Retina (tissue), 1 donor: ENCODE measurements around the gene PCNX3.

Source experiments
- DNase-seq: peaks from one replicate; pipeline ENCODE4 v3.0.0-alpha.2; 2016

PCNX3 gene

DNA sequence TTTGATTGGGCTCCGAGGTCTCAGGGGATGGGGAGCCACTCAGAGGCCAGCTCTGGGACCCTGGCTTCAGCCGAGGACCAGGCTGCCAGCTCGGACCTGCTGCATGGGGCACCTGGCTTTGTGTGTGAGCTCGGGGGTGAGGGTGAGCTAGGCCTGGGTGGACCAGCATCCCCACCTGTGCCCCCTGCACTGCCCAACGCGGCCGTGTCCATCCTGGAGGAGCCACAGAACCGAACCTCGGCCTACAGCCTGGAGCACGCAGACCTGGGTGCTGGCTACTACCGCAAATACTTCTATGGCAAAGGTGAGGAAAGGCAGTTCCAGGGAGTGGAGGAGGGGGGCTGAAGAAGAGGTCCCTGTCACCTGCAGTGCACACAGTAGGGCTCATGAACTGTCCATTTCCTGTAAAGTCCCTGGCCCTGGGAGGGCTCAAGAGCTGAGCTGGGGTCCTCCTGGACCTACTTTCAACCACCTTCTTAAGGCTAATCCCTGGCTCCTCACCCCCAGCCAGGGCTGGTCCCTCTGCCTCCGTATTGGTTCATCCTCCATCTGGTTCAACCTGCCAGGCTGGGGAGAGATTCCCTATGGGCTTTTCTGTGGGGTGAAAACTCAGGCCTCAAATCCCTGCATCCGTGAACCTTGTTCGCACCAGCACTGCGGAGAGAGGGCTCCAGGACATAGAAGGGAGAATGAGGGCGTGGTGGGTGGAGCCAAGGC lies 25.9 kb downstream of the PCNX3 start:
- no peak for DNase-seq

DNA sequence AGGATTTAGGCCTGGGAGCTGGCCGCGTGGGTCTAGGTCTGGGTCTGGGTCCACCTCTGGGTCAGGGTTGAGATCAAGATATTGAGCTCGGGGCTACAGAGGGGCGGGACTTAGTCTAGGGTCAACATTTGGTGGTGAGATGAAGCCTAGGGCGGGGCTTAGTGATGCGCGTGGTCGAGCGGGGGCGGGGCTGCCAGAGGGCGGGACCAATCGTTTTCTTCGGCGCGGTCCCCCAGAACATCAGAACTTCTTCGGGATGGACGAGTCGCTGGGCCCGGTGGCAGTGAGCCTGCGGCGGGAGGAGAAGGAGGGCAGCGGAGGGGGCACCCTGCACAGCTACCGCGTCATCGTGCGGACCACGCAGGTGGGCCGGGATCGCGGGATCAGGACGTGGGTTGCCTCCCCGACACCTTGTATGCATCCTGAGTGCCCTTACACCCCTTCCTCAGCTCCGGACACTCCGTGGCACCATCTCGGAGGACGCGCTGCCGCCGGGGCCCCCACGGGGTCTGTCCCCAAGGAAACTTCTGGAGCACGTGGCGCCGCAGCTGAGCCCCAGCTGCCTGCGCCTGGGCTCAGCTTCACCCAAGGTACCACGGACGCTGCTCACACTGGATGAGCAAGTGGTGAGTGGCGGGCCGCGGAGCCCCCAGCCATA lies 26.6 kb downstream of the PCNX3 start:
- DNase-seq: peak; percentile 60

DNA sequence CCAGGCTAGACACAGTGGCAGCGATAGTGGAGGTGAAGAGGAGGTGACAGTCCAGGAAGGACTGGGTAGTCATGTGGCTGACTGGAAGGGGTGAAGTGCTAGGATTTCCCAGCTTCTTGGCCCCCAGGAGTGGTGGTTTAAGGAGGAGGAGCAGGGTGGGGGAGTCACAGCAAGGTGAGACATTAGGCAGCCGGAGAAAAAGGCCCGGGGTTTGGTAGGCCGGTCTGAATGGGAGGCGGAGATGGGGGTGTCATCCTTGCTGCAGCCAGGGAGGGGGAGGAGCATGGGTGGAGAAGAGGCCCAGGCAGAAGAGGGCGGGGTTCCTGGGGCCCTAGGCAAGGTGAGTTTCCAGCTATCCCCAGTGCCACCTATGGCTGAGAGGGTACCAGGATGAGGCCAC lies 28.4 kb downstream of the PCNX3 start:
- no peak for DNase-seq

DNA sequence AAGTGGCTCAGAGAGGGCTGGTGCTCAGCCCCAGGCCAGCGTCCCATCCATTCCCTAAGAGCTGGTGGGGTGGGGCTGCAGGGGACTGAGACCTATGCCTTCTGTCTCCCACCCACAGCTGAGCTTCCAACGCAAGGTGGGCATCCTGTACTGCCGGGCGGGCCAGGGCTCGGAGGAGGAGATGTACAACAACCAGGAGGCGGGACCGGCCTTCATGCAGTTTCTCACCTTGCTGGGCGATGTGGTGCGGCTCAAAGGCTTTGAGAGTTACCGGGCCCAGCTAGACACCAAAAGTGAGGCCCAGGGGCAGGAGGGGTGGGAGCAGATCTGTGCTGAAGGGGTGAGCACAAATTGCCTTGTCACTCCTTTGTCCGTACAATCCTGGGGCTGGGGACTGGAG lies 29.3 kb downstream of the PCNX3 start:
- DNase-seq: no peak

DNA sequence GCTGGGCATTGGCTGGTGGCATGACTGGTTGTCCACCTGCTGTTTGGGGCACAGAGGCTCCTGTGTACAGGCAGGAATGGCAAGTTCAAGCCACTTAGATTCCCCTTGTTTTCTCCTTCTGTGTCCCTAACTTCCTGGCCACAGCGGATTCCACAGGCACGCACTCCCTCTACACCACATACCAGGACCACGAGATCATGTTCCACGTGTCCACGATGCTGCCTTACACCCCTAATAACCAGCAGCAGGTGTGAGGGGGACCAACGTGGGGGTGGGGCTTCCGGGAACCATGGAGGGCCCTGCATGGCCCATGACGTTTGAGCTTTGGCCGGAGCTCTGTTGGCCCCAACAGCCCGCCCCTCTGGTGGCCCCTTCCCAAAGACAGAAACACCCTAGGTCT lies 30.1 kb downstream of the PCNX3 start:
- no peak for DNase-seq

DNA sequence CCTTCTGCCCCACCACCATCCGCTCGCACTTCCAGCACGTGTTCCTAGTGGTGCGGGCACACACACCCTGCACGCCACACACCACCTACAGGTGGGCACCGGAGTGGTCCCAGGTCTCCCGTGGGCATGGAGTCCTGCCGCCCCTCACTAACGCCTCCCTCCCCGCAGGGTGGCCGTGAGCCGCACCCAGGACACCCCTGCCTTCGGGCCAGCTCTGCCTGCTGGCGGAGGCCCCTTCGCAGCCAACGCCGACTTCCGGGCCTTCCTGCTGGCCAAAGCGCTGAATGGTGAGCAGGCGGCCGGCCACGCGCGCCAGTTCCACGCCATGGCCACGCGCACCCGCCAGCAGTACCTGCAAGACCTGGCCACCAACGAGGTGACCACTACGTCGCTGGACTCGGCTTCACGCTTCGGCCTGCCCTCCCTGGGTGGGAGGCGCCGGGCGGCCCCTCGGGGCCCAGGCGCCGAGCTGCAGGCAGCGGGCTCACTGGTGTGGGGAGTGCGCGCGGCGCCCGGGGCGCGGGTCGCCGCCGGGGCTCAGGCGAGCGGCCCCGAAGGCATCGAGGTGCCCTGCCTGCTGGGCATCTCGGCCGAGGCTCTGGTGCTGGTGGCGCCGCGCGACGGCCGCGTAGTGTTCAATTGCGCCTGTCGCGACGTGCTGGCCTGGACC lies 30.8 kb downstream of the PCNX3 start:
- DNase-seq: no peak

DNA sequence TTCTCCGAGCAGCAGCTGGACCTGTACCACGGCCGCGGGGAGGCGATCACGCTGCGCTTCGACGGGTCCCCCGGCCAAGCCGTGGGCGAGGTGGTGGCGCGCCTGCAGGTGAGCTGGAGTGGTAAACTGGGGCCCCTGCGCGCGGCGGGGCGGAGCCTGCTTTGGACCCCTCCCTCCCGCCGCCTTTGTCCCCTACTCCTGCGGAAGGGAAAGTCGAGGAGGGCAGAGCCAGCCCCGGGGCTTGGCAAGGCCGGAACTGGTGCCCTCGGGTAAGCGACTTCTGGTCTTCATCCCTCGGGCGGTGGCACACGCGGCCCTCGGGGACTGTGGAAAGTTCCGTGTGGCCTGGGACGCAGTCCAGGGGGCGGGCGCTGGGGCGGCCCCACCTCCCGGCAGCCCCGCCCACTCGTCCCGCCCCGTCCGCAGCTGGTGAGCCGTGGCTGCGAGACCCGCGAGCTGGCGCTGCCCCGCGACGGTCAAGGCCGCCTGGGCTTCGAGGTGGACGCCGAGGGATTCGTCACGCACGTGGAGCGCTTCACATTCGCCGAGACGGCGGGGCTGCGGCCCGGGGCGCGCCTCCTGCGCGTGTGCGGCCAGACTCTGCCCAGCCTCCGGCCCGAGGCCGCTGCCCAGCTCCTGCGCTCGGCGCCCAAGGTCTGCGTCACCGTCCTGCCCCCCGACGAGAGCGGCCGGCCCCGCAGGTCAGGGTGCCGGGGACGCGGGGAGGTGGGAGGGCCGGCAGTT lies 31.6 kb downstream of the PCNX3 start:
- peak; percentile 69 for DNase-seq

DNA sequence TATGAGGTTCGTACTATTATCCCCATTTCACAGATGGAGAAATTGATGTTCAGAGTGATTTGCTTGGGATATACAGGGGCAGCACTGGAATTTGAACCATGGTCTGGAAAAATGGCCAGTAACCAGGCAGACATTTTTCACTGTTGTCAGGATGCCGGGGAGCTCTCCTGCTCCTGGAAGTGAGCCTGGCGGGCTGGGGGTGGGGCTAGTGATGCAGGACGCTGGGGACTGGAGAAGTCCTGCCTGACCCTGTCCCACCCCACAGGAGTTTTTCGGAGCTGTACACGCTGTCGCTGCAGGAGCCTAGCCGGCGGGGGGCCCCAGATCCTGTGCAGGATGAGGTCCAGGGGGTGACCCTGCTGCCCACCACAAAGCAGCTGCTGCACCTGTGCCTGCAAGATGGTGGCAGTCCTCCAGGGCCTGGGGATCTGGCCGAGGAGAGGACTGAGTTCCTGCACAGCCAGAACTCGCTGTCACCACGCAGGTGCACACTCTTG lies 33.5 kb downstream of the PCNX3 start:
- DNase-seq: no peak

DNA sequence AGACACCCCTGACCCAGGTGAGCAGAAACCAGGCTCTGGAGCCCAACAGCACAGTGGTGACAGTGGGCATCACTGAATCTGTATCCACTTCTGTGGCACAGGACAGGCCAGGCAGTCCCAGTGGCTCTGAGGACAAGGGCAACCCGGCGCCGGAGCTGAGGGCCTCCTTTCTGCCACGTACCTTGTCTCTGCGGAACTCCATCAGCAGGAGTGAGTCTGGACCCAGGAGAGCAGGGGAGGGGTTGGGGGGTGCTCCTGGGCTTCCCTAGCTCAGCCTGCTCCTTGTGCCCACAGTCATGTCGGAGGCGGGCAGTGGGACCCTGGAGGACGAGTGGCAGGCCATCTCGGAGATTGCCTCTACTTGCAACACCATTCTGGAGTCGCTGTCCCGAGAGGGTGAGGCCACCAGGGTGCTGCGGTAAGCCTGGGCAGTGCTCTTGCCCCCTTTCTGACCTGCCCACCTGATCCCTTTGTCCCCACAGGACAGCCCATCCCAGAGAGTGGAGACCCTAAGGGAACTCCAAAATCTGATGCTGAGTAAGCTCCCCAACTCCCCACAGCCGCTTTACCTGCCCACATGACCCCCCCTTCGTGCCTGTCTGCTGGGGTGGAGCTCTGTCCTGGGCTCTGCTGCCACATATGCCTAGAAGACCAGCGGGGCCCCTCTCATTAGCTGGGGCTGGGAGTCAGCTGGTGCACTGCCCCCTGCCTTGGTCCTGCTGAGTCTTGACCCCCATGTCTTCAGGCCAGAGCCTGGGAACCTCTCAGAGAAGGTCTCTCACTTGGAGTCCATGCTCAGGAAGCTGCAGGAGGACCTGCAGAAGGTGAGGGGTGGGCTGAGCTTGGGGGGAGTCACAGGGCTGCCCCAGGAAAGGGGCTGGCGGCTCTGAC lies 34.3 kb downstream of the PCNX3 start:
- no peak for DNase-seq

DNA sequence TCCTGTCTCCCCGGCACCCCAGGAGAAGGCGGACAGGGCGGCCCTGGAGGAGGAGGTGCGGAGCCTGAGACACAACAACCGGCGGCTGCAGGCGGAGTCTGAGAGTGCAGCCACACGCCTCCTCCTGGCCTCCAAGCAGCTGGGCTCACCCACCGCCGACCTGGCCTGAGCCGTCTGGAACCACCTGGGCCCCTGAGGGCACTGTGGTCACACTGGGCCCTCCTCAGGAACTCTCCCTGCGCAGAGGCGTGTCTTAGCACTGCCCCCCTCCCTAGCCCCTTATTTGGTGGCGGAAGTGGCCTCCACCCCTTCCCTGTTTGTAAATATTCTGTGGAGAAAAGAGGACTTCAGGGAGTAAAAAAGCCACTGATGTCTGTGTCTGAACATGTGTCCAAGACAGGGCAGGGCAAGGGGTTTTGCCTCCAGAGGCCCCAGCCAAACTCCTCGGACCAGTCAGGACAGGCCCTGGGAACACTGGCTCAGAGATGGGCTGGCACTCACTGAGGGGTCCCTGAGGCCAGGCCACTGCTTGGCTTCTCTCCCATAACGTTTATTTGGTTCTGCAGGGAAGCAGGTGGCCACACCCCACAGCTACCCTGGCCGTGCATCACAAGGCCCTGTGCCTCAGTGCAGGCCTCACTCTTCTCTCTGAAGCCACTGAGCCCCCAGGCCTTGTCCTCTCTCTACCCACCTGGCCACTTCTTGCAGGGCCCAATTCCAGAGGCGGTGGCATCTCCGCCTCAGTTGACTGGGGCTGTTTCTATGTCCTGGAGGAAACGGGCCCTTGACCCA lies 35.2 kb downstream of the PCNX3 start:
- no peak for DNase-seq

DNA sequence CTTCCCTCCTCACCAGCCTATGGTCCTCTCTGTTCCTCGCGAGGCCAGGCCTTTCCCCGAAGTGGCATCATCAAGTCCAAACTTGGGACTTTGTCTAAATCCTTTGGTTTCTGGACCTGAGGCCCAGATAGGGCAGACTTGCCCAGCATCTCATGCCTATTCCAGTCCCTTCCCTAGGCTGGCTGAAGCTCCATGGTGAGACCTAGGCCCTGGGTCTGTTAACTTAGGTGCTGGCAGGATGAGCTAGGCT lies 35.7 kb downstream of the PCNX3 start:
- no peak for DNase-seq

DNA sequence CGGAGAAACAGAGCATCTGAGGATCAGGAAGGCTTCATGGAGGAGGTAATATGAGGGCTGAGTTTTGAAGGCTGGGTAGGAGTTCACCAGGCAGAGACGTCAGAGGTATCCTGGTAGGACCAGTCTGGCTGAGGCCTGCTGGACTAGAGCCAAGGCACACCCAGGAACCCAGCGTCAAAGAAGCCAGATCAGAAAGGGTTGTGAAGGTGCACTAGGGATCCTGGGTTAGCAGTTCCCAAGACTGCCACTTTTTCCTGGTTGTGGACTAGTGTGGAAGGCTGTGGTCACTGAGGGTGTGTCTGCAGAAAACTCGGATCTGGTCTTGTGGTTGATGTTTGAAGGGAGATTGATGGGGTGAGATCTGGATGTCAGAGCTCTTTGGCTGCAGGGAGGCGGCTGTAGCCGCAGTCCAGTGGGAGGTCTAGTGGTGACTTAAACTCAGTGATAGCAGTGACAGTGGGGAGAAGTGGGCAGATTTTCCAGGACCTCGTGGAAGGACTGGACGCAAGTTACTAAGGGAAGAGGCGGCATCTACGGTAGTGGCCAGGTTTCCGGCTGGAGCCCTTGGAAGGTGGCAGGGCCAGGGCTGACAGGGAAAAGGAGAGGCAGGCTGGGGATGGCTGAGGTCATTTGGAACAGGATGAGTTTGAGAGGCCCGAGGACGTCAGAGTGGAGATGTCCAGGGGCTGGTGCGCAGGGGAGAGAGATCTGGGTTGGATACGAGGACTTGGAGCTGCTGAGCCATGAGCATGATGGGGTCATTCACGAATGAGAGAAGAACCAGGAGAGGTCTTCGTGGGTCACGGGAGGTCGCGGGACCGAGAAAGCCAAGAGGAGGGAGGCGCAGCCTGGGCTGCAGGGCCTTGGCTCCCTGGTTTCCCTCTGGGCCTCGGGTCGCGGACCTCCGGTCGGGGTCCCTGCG lies 36.3 kb downstream of the PCNX3 start:
- DNase-seq: no peak

DNA sequence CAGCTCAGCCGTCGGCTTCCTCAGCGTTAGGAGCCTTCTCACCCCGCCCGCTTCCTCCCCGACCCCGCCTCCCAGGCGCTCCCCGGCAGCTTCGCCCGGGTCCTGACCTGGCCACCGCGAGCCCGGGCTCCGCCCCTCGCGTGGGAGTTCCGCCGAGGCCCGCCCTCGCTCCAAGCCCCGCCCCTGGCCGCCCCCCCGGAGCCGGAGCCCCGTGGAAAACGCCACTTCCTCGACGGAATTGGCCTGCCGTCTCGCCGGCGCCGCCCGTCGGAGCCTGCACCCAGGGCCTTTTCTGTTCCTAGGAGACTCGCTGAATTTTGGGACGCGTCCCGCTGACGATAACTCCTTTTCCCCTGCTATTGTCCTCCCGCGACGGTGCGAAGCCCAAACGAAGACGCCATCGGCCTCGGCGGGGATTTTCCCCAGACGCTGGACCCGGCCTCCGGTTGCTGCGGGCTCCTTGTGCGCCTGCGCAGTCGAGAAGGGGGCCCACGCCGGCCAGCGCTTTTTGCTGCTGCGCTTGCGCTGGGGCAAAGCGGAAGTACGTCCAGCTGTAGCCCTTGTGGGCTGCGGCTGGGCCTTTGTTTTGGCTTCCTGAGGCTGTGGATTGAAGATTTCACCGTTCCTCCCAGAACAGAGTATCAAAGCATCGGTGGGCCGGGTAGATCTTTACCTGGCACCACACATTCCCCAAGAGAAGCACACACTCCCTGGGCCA lies 37.1 kb downstream of the PCNX3 start:
- peak; percentile 95 for DNase-seq

DNA sequence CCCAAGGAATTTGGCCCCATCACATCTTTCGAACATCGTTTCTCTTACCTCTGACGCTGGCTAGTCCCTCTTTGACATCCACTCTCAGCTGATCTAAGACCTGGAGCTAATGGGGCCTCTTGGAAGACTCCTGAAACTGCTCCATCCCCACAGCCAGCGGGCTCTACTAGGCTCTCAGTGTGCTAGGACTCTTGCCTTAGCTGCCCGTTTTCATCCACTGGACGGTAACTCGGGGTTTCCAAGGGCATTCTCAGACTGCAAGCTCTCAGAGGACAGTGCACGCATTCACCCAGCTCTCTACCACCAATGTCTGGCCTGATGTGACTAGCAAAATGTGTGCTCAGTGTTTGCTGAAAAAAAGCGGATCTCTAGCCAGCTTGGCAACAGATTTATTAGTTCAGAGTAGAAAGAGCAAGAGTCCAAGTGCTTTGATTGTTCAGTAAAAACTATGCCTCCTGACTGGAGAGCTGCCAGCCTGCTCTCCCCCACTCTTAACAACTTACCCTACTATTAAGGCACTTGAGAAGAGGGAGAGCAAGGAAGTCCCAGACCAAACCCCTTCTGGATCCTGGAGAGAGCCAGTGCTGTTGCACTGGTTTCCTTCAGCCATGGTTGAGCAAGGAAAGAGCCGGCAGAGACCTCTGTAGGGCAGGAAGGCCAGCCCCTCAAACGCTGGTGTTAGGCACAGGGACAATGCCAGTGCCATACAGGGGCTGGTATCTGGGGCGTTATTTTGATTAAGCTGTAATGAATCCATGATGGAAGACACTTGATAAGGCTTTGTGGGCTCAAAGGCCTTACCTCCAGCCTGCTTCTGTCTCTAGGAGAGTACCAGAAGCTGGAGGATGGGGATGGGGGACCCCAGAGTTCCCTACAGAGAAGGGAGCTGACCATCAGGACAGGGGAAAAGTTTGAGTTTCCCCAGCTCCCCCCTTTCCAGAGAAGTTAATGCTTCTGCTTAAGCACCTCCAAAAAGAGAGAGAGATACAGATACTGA lies 38.0 kb downstream of the PCNX3 start:
- no peak for DNase-seq

DNA sequence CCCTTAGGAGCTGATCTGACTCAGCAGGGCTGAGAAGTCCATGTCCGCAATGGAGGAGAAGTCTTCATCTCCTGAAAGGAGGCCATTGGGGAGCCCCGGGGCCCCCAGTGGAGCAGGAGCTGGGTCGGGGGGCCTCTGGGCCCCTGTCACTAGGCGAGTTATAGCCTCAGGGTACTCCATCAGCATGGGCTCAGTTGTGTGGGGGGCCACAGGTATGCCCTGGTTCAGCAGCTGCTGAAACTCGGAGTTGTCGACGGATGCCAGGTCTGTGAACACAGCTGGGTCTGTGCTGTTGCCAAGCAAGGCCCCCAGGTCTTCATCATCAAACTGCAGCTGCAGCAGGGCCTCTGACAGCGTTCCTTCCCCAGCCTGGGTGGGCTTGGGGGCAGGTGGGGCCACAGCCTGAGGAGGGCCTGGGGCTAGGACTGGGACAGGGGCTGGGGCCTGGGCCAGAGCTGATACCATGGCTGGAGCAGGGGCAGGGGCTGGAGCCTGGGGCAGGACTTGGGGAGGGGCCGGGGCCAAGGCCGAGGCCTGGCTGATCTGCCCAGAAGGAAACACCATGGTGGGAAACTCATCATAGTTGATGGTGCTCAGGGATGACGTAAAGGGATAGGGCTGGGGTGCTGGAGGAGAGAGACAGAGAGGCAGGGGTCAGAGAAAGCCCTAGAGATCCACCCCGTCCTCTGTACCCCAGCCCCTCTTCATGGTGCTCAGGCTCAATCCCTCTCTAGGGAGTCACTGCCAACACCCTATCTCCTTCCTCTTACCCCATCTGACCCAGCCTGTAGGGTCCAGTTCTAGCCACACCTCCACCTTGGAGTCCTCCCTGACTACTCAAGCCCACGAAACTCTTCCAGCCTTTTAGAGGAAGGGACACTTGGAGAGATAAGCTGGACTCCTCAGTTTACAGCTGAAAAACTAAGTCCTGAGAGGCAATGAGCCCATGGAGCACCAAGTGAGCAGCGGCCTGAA lies 39.1 kb downstream of the PCNX3 start:
- no peak for DNase-seq

DNA sequence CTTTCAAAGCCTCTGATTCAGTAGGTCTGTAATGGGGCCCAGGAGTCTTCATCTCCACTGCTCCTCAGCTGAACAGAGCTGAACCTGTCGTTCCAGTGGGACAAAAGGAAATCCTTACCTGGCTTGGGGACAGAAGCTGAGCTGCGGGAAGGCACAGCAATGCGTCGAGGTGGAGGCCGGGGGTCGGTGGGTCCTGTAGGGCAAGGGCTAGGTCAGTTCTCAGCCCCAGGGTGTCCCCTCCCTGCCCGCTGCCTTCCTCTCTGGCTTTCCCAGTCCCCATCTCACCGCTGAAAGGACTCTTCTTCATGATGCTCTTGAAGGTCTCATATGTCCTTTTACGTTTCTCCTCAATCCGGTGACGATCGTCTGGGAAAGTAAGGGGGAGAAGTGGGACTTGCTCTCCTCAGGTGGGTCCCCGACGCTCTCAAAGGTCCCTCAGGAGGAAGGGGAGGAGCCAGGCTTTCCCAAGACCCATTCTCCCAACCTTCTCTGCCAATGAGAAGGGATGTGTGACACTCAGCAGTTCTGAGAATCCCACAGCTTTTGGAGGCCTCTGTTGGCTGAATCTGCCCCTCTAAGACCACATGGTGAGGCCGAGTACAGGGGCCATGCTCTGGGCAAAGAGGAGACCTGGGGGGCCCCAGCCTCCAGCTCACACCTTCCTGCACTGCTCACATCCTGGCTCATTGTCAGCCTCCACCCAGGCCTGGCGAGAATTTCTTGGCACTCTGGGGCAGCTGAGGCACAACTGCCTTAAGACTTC lies 40.2 kb downstream of the PCNX3 start:
- DNase-seq: no peak

DNA sequence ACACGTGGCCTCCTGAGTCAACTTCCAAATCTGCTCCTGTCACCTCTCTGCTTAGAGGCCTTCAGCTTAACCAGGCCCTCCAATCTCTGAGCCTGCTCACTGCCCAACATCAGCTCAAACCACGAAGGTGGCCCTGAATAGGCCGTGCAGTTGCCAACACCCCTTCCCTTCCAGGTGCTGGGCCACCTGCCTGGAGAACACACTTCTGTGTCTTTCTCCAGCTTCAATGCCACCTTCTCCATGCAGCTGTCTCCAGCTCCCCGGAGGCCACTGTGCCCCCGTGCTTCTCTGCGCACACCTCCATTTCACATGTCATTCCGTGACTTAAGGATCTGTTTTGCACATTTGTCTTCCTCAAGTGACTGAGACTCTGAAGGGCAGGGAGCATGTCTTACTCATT lies 41.9 kb downstream of the PCNX3 start:
- no peak for DNase-seq
